ENCODE data around the gene RNPEPL1.

The RNPEPL1 gene

DNA sequence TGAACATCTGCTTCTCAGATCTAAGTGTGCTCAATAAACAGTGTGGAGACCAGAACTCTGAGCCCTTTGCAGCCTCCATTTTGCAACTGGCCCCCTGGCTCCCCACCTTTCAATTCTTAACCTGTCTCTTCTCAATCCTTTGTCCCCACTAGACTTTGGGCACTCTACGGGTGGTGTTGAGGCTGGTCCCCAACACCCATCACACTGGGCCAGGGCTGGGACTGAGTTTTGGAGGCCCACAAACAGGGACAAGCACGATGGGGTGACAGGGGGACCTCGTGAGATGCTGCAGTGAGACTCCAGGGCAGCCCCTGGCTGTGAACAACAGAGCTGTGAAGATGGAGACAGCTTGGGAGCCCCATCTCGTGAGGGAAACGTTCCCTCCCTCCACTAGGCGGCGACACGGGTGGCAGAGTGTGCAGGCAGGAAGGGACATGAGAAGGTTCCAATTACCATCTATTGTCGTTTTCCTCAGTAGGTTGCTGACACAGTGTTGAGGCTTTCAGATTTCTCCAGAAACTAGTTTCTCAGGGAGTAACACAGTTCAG is 11.7 kb upstream of the RNPEPL1 start:
- H3K4me3 ChIP-seq (replicated peaks in 1 of 2; ENCODE audit: low read depth in 2 of 2, low read length in 2 of 2) = no peak overlapping the region
- peak; percentile 50 to 55 for DNase-seq (ENCODE audit: low read depth in 2 of 2)
- TF ChIP-seq, protein P1, sequence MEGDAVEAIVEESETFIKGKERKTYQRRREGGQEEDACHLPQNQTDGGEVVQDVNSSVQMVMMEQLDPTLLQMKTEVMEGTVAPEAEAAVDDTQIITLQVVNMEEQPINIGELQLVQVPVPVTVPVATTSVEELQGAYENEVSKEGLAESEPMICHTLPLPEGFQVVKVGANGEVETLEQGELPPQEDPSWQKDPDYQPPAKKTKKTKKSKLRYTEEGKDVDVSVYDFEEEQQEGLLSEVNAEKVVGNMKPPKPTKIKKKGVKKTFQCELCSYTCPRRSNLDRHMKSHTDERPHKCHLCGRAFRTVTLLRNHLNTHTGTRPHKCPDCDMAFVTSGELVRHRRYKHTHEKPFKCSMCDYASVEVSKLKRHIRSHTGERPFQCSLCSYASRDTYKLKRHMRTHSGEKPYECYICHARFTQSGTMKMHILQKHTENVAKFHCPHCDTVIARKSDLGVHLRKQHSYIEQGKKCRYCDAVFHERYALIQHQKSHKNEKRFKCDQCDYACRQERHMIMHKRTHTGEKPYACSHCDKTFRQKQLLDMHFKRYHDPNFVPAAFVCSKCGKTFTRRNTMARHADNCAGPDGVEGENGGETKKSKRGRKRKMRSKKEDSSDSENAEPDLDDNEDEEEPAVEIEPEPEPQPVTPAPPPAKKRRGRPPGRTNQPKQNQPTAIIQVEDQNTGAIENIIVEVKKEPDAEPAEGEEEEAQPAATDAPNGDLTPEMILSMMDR (IDR thresholded peaks at IDR 0.05; ENCODE audit: low read depth, low read length) = peak; percentile 57

DNA sequence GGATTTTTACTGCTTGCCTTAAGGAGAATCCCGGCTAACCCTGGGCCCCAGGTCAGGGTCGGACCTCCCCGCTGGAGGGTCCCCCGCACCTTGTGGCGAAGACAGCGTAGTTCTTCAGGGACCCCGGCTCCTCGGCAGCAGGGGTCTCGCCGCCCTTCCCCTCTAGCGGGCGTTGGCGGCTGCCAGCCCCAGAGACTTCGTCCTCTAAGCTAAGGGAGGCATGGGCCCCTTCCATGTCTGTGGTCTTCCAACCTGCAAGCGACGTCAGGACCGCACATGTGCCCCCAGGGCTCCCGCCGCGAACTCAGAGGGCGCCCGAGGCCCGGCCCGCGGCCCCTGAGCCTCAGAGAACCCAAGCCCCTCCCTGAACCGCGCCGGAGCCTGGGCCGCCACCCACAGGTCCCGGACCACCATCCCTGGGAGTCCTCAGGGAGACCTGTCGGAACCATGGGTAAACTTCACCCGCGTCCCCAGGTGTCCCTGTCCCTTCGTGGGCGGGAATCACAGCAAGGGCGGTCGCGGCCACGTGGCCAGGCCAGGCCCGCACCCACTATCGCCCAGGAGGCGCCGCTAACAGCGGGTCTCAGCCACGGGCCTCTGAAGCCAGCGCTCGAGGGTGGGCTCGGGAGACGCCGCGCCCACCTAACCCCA is 11.1 kb upstream of the RNPEPL1 start:
- peak overlapping the region; percentile 45 to 55 for H3K4me3 ChIP-seq (replicated peaks in 1 of 2; ENCODE audit: low read depth in 2 of 2, low read length in 2 of 2)
- TF ChIP-seq, protein P1 (IDR thresholded peaks at IDR 0.05; ENCODE audit: low read depth, low read length) = no peak
- no peak for DNase-seq (ENCODE audit: low read depth in 2 of 2)

DNA sequence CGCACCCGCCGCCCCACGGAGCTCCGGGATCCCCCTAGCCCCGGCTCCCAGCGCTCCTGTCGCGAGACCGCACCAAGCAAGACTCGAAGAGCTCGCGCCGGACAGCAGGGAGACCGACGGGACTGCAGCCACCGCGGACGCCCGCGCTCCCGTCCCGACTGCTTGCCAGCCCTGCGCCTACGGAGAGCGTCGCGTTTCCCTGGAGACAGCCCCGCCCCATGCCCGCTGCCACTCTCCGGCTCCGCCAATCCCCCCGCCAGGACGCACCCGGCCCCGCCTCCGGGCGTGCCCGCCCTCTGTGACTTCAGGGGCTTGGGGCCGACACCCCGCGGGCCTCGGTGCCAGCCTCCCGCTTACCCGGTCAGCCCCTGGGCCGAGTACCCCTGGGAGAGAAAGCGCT is 10.5 kb upstream of the RNPEPL1 start, which contains the start of gene ANKMY1:
ANKMY1 (minus strand) TSS at position 181 of the 400 bp plus-strand sequence. CDS start 653 bp downstream, outside the sequence.
- DNase-seq (ENCODE audit: low read depth in 2 of 2) = peak; percentile 76 to 79
- TF ChIP-seq, protein P1 (IDR thresholded peaks at IDR 0.05; ENCODE audit: low read depth, low read length) = no peak
- H3K4me3 ChIP-seq (replicated peaks in 1 of 2; ENCODE audit: low read depth in 2 of 2, low read length in 2 of 2) = peak within 1 kb of the TSS; percentile 45 to 55

DNA sequence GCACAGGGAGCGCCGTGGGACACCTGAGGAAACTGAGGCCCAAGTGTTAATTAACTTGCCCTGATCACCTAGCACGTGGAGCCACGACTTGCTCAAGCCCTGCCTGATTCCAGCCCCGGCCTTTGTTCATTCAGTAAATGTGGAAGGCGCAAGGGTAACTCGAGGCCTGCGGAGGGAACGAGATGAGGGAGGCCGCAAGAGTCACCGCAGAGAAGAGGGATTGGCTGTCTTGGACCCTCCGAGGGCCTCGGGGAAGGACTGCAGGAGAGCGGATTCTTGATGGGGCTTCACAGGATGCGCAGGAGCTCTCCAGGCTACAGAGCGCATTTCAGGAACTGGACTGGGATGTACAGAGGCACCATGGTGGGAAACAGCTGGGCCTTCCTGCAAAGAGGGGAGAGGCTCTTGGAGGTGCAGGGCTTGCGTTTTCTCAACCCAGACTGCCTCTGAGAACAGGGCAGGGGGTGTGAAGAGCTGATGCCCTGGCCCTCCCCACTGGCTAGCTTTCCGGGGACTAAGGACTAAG is 10.0 kb upstream of the RNPEPL1 start:
- TF ChIP-seq, protein P1 (IDR thresholded peaks at IDR 0.05; ENCODE audit: low read depth, low read length) = no peak
- DNase-seq (ENCODE audit: low read depth in 2 of 2) = no peak
- peak overlapping the region; percentile 34 to 55 for H3K4me3 ChIP-seq (replicated peaks in 1 of 2; ENCODE audit: low read depth in 2 of 2, low read length in 2 of 2)

DNA sequence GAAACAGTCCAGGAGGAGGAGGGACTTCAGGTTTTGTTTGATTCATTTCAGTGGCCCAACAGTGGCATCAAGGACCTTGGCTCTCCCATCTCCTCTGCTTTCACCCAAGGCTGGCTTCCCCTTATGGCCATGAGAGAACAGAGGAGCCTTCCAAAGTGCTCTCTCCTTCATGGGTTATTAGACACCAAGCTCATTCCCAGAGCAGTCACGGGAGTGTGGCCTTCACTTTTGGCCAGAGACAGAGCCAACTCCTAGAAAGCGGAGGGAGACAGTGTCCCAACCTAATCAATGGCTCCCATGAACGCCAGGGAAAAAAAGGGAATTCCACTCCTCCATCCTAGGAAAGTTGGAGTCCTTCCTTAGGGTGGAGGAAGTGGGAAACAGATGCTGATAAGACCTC is 9.0 kb upstream of the RNPEPL1 start:
- TF ChIP-seq, protein P1 (IDR thresholded peaks at IDR 0.05; ENCODE audit: low read depth, low read length) = no peak
- H3K4me3 ChIP-seq (replicated peaks in 1 of 2; ENCODE audit: low read depth in 2 of 2, low read length in 2 of 2) = no peak overlapping the region
- no peak for DNase-seq (ENCODE audit: low read depth in 2 of 2)

DNA sequence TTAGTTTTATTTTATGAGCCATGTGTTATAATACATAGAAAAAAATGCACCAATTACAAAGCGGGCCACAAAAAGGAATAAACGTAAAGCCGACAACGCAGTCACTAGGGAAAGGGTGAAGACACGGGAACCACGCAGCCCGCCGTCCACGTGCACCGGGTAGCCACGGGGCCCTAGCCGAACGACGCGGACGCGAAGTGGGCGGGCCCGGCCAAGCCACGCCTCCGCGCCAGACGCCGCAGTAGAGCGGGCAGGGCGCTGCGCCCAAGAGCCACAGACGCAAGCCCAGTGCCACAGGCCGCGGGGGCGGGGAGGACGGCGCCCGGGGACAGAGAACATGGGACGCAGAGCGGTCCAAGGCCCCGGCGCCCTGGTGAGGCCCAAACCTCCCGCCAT is 8.2 kb upstream of the RNPEPL1 start, which contains the start of gene DUSP28:
DUSP28 (plus strand) TSS at position 274 of the 396 bp plus-strand sequence. CDS start 328 bp downstream, outside the sequence.
- TF ChIP-seq, protein P1 (IDR thresholded peaks at IDR 0.05; ENCODE audit: low read depth, low read length) = no peak
- peak; percentile 87 to 89 for DNase-seq (ENCODE audit: low read depth in 2 of 2)
- H3K4me3 ChIP-seq (replicated peaks in 1 of 2; ENCODE audit: low read depth in 2 of 2, low read length in 2 of 2) = peak within 1 kb of the TSS; percentile 60 to 72
